Central memory CD4-positive, alpha-beta T cell (primary cell): ENCODE results near the gene FGD5.

Source experiments
- DNase-seq: peaks from one replicate; pipeline ENCODE4 v3.0.0; 2022
- total RNA-seq, 3 experiments: gene quantifications; one replicate each; lab custom pipeline; 2026; lab: John Stamatoyannopoulos, UW

Gene FGD5, protein sequence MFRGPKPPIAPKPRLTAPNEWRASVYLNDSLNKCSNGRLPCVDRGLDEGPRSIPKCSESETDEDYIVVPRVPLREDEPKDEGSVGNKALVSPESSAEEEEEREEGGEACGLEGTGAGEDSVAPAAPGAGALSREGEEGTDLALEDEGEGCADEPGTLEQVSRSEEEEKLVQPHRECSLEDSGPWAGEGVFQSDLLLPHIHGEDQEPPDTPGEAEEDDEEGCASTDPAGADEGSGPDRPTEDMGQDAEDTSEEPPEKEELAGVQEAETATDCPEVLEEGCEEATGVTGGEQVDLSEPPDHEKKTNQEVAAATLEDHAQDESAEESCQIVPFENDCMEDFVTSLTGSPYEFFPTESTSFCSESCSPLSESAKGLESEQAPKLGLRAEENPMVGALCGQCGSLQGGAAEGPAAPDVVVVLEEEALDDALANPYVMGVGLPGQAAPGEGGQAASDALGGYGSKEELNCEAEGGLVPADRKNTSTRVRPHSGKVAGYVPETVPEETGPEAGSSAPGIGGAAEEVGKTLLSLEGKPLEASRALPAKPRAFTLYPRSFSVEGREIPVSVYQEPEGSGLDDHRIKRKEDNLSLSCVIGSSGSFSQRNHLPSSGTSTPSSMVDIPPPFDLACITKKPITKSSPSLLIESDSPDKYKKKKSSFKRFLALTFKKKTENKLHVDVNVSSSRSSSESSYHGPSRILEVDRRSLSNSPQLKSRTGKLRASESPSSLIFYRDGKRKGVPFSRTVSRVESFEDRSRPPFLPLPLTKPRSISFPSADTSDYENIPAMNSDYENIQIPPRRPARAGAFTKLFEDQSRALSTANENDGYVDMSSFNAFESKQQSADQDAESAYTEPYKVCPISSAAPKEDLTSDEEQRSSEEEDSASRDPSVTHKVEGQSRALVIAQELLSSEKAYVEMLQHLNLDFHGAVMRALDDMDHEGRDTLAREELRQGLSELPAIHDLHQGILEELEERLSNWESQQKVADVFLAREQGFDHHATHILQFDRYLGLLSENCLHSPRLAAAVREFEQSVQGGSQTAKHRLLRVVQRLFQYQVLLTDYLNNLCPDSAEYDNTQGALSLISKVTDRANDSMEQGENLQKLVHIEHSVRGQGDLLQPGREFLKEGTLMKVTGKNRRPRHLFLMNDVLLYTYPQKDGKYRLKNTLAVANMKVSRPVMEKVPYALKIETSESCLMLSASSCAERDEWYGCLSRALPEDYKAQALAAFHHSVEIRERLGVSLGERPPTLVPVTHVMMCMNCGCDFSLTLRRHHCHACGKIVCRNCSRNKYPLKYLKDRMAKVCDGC (N-terminal part only)
- 0 to 0.19 (median 0.16) reads per million in 3 experiments for total RNA-seq

DNA sequence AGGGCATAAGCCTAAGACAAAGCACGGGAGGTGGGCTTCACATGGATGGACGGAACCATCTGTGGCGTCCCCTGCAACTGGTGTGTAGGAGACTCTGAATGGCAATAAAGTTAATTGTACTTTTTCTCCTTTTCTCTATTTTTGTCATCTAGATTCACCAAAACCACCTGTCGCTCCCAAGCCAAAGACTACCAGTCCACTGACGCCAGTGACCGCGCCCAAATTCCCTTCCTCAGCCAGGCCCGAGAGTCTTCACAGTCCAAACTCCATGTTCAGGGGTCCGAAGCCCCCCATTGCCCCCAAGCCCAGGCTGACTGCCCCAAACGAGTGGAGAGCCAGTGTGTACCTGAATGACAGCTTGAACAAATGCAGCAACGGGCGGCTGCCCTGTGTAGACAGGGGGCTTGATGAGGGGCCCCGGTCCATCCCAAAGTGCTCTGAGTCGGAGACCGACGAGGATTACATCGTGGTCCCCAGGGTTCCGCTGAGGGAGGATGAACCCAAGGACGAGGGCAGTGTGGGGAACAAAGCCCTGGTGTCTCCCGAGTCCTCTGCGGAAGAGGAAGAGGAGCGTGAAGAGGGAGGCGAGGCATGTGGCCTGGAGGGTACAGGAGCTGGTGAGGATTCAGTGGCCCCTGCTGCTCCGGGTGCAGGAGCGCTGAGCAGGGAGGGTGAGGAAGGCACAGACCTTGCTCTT is at the start of gene FGD5:
FGD5 (plus strand) TSS at position 159 of the 697 bp plus-strand sequence; CDS start at position 269, 110 bp downstream.
- DNase-seq, result no peak

DNA sequence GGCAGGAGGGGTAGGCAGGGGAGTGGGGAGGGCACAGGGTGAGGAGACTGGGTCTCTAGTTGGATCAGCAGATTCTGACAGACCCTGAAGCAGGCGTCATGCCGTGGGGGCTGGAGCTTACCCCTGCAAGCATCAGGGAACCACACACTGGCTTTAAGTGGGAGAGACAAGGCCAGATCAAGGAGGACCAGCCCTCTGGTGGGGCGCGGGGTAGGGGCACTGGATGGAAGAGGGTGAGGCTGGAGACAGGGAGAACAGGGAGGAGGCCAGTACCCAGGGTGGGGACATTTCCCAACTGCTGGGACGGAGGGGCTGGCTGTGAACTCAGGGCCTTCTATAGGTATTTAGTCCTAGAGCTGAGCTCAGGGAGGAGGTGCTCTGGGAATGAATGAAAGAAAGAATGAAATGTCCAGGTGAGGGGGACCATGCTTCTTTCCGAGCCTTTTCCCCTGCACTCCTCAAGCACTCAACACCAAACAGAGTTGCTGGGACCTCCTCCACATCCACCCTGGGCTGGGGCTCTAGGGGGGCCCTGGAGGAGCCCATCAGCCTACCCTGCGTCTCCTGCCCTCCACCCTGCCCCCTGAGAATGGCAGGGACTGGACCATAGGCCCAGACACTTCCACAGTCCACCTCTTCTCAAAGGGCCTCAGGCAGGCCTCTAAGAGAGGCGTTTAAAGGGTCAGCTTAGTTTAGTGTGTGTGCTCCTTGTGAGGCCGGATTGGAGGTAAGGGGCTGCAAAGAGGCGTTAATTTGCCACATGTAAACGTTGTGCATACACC is 49.0 kb upstream of the FGD5 start:
- no peak for DNase-seq

DNA sequence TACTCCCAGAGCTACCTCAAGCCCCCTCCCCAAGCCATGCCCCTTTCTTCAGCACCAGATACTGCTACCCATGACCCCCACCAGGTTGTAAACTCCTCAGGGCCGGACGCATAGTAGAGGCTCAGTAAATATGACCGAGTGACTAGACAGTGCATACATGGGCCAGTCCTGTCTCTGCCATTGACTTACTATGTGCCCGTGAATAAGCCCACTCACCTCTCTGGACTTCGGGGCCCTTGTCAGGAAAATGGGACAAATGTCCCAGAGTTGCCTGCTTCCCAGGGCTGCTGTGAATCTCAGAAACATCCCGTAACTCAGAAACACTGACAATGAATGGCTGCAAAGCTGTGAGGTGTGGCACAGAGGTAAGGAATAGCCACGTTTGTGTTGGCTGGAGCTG is 48.2 kb upstream of the FGD5 start:
- no peak for DNase-seq

DNA sequence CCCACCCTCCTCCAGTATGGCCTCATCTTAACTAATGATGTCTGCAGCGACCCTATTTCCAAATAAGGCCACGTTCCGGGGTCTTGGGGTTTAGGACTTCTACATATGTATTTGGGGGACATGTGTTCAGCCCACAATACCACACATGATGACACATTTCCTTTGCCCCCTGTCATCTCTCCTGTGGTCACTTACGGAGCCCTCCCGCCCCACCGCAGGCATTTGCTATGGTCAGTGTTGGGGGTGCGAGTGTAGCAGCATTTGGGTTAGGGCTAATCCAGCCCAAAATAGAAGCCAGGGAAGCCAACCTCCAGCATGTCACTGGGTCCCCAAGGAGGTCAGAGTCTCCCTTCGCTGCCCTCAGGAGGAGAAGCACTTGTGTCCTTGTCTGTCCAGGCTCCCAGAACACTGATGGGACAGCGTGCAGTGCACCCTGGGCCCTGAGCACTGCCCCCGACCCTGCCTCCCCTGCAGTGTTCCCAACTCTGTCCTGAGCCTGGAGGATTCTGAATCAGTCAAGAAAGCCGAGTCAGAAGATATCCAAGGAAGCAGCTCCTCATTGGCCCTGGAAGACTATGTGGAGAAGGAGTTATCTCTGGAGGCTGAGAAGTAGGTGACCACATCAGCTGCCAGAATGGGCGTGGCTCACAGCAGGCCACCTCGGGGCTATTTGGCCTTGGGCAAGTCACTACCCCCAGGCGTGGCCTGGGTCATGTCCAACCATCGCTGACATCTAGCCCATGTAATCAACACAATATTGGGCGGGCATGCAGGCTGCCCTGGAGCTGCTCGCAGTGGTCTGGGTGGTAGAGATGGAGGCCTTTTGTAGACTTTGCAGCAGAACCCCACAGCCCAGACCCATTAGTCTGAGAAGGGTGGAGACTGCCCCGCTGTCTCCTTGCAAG is 46.9 kb upstream of the FGD5 start:
- DNase-seq, result no peak

DNA sequence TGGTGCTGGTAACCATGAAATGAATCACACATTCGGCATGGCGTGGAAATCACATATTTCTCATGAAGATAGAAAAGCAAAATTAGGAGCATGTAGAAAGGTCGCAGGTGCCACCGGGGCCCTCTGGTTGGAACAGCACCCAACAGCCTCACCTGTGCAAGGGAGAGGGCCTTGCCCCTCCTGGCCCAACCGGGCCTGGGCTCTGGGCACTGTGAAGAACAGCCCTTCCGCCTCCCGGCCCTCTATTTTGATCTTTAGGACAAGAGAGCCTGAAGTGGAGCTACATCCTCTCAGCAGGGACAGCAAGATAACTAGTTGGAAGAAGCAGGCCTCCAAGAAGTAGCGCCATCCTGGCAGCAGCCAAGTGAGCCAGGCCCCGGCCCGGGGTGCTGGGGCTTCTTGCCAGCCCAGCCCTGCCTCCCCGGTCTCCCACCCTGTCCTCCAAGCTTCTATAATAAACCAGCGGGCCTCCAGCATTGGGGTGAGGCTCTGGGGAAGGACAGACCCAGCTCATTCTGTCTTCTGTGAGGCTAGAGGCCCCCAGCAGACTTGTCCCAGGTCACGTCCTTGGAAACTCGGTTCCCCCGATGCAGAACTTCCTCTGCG is 46.1 kb upstream of the FGD5 start:
- DNase-seq, result no peak

DNA sequence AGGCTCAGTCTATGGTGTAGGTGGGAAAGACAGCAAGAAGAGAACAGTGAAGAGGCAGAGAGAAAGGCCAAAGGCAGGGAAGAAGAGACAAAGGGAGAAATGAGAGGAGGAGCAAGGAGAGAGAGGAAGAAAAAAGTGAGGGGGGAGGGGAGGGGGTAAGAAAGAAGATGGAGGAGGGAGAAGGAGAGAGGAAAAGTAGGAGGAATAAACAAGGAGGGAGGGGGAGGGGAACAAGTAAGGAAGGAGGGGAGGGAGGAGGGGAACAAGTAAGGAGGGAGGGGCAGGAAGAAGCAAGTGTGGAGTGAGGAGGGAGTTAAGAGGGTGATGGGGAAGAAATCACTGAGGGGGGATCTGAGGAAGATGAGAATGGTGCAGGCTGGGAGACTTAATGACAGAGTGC is 45.5 kb upstream of the FGD5 start:
- DNase-seq, result no peak

DNA sequence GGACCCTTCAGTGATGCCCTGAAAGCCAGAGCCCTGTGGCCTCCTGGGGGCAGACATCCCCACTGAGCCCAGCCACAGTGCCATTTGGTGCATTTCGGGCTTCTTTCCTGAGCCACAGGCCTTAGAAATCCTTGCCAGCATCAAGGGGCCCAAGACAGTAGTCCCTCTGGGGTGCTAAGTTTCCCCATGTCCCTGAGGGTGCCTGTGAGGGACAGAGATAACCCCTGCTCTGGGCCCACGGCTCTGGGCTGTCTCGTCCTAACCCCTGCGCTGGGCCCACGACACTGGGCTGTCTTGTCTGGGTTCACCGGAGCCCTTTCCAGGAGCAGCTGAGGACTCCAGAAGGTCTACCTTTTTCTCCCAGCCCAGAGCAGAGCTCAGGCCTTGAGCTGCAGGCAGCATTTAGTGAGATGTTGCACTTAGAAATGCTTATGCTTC is 45.1 kb upstream of the FGD5 start:
- DNase-seq, result no peak

DNA sequence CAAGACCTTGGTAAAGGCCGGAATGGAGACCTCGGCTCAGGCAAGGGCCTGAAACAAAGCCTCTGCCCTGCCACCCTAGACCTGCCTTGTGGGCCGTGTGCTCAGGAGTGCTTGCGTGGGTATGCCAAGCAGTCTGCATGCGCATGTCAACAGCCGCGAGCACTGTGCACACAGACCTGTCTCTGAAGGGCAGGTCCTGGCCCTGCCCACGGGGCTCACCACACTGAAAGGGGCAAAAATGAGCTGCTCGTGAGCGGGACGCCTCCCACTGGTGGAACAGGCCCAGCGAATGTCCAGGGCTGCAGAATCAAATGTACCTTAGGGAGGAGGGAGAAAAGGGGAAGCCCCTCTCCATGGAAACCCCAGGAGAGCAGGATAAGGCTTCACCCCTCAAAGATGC is 44.3 kb upstream of the FGD5 start:
- no peak for DNase-seq

DNA sequence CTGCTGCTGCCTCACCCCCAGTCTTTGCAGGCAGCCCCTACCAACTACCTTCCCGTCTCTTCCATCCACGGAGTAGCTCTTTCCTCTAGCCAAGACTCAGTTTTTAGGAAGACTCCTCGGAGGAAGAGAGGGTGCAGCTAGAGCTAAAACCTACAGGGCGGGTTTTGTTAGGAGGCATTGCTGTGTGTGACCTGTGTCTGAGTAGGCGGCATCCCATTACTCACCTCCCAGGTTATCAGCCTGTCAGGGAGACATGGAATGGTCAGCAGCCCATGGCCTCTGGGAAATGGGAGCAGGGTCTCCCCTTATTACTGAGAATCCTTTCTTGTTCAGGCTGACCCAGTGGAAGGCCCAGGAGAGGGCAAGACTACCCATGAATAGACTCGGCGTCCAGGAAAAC is 43.8 kb upstream of the FGD5 start:
- DNase-seq, result no peak

DNA sequence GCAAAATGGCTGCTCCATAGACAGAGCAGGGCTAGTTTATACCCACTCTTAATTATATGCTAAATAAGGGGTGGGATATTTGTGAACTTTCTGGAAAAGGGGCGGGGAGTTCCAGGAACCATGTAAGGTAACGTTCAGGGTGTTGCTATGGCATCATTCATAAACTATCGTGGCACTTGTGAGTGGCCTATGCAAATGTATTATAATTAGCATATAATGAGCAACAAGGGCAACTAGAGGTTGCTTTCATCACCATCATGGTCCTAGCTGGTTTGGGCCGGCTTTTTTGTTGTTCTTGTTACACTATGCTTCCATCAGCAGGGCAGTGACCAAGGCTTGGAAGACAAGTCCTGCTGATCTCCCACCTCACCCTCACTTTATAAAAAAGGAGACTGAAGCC is 43.2 kb upstream of the FGD5 start:
- DNase-seq, result no peak

DNA sequence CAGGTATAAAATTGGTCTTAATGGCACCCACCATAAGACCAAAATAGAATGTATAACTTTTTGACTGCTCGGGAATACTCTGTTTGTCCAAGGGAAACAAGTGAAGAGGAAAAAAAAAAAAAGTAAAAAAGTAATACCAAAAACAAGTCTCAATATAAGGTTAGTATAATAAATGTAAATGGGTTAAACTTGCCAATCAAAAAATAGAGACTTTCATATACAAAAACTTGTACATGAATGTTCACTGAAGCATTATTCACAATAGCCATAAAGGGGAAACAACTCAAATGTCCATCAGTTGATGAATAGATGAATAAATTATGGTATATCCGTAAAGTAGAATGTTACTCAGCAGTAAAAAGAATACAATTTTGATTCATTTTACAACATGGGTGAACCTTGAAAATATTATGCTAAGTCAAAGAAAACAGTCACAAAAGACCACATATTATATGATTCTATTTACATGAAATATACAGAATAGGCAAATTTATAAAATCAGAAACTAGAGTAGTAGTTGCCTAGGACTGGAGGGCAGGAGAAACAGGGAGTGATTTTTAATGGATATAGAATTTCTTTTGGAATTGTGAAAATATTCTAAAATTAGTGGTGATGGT is 39.6 kb upstream of the FGD5 start:
- DNase-seq, result no peak

DNA sequence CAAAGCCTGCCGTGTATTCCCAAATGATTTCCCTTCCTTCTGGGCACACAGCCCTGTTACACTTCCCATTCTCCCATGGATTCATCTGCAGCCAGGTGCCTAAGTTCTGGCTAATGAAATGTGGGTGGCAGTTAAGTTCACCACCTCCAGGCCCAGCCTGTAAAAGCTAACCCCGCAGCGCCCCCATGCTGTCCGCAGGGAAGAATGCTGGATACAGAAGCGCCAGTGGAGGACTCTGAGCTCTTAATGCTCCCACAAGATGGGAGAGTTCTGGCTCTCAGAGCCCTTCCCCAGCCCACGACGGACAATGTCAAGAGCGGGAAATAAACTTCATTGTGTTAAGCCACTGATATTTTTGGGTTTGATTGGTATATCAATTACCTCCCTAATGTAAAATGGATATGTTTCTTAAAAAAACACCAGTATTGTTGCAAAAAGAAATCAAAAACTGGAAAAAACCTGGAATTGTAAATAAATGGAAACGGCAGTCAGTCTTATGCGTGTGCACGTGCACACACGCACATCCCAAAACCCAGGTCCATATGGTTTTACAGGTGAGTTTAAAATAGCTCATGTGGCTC is 37.7 kb upstream of the FGD5 start:
- no peak for DNase-seq

DNA sequence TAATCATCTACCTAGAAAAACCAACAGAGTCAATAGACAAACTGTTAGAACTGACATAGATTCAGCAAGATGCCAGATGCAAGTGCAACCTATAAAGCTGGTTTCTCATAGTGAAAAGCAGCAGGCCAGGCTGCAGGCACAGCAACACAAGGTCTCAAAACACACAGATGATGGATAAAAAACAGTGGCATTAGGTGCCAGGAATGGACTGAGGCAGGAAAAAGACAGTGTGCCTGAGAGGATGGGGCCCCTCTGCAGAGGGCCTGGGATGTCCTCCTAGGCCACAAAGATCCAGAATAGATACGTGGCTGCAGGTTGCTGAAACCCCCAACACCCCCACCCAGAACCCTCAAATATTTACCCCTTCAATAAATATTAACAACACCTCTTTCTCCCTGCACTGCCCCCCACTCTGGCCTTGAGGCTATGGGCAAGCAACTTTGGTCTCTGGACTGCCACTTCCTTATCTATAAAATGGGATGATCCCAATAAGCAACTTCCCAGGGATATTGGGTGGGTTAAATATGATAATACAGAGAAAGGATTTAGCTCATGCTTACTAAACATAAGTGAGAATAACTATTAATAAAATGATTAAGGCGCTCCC is 35.2 kb upstream of the FGD5 start:
- DNase-seq, result no peak

DNA sequence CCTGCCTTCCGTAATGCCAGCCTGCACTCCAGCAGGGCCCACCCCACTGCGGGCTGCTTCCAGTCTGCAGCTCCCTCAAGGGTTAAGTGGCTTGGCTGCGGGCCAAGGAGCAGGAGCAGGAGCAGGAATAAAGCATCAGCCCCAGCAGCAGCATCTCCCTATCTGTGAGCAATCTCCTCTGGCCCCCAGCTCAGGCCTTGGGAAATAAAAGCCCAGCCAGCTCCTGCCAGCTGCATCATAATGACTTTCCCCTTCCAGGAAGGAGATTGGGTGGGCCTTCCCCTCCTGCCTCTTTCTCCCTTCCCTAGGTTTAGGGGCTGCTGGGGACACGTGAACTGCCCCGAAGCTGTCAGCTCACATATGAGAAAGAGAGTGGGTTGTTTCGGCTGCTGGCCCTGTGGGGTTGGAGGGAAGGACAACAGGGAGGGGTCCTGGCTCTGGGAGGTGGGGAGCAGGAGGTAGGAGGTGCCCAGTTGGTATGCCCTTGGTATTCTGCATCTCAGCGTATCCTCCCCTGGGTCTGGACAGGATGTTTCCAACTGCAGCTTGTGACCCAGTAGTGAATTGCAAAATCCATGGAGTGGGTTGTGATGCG is 34.6 kb upstream of the FGD5 start:
- no peak for DNase-seq

DNA sequence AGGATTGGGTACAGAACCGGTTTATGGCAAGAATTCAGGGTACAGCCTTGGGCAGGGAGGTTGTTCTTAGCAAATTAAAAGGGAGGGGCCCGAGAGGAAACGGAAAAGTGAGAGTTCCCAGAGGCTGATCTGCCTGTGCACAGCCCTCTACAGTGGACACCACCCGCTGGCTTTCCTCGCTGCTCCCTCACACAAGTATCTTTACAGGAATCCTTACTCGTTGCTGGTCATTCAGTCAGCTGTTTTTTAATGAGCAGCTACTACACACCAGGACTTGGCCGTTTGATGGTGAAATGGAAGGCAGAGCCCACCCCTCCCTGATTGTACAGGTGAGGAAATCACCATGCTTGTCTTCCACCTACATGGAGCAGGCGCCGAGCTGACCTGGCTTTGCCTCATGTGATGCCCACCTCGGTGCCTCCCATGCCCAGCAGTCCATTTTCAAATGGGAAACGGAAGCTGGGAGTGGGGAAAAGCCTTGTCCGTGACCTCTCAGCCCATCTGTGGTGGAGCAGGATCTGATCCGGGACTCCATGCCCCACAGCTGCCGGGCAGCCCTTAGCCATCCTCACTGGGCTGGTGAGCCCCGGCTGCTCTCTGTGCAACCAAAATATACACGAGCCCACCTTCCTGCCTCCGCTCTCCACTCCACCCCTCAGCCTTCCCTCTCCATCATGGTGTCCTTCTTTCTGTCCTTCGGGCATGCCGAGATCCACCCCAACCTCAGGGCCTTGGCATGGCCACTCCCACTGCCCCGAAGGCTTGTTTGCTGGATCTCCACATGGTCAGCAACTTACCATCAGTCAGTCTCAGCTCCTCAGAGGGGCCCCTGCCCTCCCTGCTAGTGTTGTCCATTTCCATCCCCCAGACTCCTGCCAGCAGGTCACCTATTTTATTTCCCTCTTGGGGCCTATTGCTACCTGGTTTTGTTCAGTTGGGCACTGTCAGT is 33.3 kb upstream of the FGD5 start:
- no peak for DNase-seq

DNA sequence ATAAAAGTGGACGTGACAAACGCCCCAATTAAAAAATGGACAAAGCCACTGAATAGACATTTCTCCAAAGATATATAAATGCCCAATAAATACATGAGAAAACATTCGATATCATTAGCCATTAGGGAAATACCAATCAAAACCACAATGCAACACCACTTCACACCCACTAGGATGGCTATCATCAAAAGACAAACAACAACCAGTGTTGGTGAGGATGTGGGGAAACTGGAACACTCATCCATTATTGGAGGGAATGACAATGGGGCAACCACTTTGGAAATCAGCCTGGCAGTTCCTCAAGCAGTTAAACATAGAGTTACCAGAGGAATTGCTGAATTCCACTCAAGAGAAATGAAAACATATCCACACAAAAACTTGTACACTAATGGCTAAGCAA is 32.4 kb upstream of the FGD5 start:
- no peak for DNase-seq

DNA sequence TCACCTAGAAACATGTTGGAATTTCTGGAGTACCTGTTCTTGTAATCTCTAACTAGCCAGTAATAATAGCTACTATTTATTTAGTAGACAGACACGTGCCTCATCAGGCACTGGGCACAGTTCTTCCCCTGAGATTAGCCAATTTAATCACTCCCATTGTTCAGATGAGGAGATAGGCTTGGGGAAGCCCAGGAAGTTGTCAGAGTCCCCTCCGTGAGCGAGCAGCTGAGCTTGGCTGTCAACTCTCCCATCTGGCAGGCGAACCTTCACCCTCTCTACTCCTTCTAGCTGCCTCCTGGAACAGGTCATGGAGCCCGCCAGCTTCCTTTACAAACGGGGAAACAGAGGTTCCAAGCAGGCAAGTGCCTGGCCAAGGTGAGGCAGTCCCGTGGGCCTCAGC is 31.1 kb upstream of the FGD5 start:
- no peak for DNase-seq
